H1 (cell line): ENCODE results near the gene ABTB1.
A peak's percentile ranks its signal among the peaks of the same experiment; 100 is the strongest.

ENCODE experiments used
- CREB1 ChIP-seq: IDR thresholded peaks from 2 replicates; pipeline ENCODE4 v1.6.1; 2012; ENCODE audit warnings: inconsistent platforms
- CTCF ChIP-seq, 3 experiments: IDR thresholded peaks; 1 replicate in 2 of 3; 2 replicates in 1 of 3; pipeline versions ENCODE4 v1.5.1 to v1.6.1; 2011; ENCODE audit warnings: low read length in 3 of 3, mild to moderate bottlenecking in 3 of 3, inconsistent platforms in 2 of 3, low read depth in 1 of 3, moderate library complexity in 1 of 3; ENCODE audit not compliant: insufficient read depth in 1 of 3; ENCODE audit errors: control extremely low read depth in 1 of 3
- EP300 ChIP-seq, 2 experiments: IDR thresholded peaks; 1 replicate in 1 of 2; 2 replicates in 1 of 2; pipeline ENCODE4 v1.6.1; 2011 to 2012; ENCODE audit warnings: low read depth in 2 of 2, low read length in 2 of 2, mild to moderate bottlenecking in 2 of 2, borderline replicate concordance in 1 of 2, inconsistent platforms in 1 of 2, moderate library complexity in 1 of 2
- EZH2 ChIP-seq: fragments of 200-600 bp; sonication (generic); IDR thresholded peaks from 2 replicates; pipeline ENCODE4 v1.7.1; 2012; ENCODE audit warnings: low read depth, mild to moderate bottlenecking, moderate library complexity, low read length, inconsistent platforms; ENCODE audit not compliant: severe bottlenecking
- POLR2A ChIP-seq, 2 experiments: IDR thresholded peaks; 1 replicate in 1 of 2; 2 replicates in 1 of 2; pipeline ENCODE4 v1.6.1; 2011; ENCODE audit warnings: low read depth in 2 of 2, low read length in 2 of 2, mild to moderate bottlenecking in 2 of 2; ENCODE audit errors: control extremely low read depth in 1 of 2
- POLR2AphosphoS5 ChIP-seq: IDR thresholded peaks from 2 replicates; pipeline ENCODE4 v1.6.1; 2011; ENCODE audit warnings: low read depth, low read length
- RNF2 ChIP-seq: fragments of 200-900, 300-1000 bp; sonication (generic); IDR thresholded peaks from 2 replicates; pipeline ENCODE4 v1.7.1; 2016; ENCODE audit warnings: borderline replicate concordance, low read depth, mild to moderate bottlenecking, antibody characterized with exemption, low read length; ENCODE audit not compliant: poor library complexity, severe bottlenecking; ENCODE audit errors: missing control alignments
- SUZ12 ChIP-seq: fragments of 200-600 bp; sonication (generic); IDR thresholded peaks from 2 replicates; pipeline ENCODE4 v1.6.1; 2012; ENCODE audit warnings: mild to moderate bottlenecking, inconsistent platforms, low read length, moderate library complexity, mixed read lengths
- TAF1 ChIP-seq: IDR thresholded peaks from 2 replicates; pipeline ENCODE4 v1.6.1; 2011; ENCODE audit warnings: mild to moderate bottlenecking, low read depth, low read length
- YY1 ChIP-seq: IDR thresholded peaks from 2 replicates; pipeline ENCODE4 v1.6.1; 2011; ENCODE audit warnings: low read depth, mild to moderate bottlenecking, low read length
- ZNF274 ChIP-seq: IDR thresholded peaks from 2 replicates; pipeline ENCODE4 v1.7.0; 2012; ENCODE audit warnings: low read length, borderline replicate concordance; ENCODE audit errors: extremely low read depth

- TF ChIP-seq CTCF (IDR thresholded peaks at IDR 0.05; ENCODE audit: control extremely low read depth in 1 of 3, insufficient read depth in 1 of 3, low read depth in 1 of 3, low read length in 3 of 3) (no peak), POLR2A (IDR thresholded peaks at IDR 0.05; ENCODE audit: control extremely low read depth in 1 of 2, low read depth in 2 of 2, low read length in 2 of 2) (peak in 1 of 2 experiments; percentile 71; a peak in 2 of 3 replicates), POLR2AphosphoS5 (peak; percentile 16), ZNF274 (no peak), SUZ12 (no peak), YY1 (no peak), TAF1 (peak; percentile 66), EZH2 (no peak), CREB1 (no peak), EP300 (IDR thresholded peaks at IDR 0.05; ENCODE audit: borderline replicate concordance in 1 of 2, low read depth in 2 of 2, low read length in 2 of 2) (no peak), RNF2 (no peak)
Measured at GRCh38 chr3:127672429-127673190, at the start of gene ABTB1.
